ENCODE data around the gene RDH13.
"Not testable (repeated sequence)": the region's sequence is repeated elsewhere in the genome, so short reads cannot be mapped to it uniquely, and the experiment has no call there.

The RDH13 gene

DNA sequence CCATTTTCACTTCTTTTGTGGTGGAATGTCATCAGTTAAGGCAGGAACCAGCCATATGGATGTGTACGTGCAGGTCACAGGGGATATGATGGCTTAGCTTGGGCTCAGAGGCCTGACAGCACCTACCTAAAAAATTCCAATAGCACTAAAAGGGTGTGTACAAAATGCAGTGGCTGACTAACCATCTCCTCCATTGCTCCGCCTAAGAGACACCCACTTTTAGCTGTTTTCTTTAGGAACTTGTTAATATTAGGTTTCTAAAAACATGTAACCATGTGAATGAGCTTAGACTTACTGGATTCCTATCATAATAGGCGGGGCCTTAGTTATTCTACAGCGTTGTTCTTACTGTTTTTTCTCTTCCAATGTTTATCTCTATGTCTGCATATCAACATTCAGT is 50.6 kb downstream of the RDH13 start:
- Histone ChIP-seq H3K9me3 (ENCODE audit: control insufficient read depth in 2 of 2, low read length in 2 of 2) (no peaks in the 10 kb centered on the region), H3K36me3 (ENCODE audit: control insufficient read depth in 2 of 2, insufficient read depth in 2 of 2, low read length in 2 of 2) (no peaks in the 10 kb centered on the region), H3K27ac (ENCODE audit: low read length) (no peak overlapping the region), H3K4me1 (ENCODE audit: control insufficient read depth, insufficient read depth, low read length) (no peaks in the 10 kb centered on the region), H3K9ac (ENCODE audit: low read length in 2 of 2) (no peak overlapping the region), H3K4me3 (ENCODE audit: low read length in 2 of 2) (no peak overlapping the region), H3K27me3 (ENCODE audit: control insufficient read depth in 1 of 2, insufficient read depth in 2 of 2, low read length in 2 of 2) (no peaks in the 10 kb centered on the region)

DNA sequence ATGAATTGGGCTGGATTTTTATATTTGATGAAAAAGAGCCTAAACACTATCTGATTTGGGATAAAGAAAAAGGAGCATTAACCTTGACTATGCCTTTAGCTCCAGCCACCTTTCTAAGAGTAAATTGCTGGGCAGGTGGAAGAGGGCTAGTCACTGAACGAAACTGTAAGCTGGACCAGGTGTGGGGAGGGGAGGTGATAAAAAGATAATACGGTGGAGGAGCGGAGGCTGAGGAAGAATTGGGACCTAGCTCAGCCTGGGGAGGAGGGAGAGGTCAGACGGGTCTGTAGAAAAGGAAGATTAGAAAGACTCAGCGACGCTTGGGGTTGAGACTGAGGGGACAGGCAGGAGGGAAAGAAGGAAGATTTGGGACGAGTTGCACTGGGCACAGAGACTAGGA is 52.4 kb downstream of the RDH13 start:
- not testable (repeated sequence) for H3K4me3 ChIP-seq (ENCODE audit: low read length in 2 of 2); H3K27me3 ChIP-seq (ENCODE audit: control insufficient read depth in 1 of 2, insufficient read depth in 2 of 2, low read length in 2 of 2); H3K4me1 ChIP-seq (ENCODE audit: control insufficient read depth, insufficient read depth, low read length); H3K27ac ChIP-seq (ENCODE audit: low read length); H3K36me3 ChIP-seq (ENCODE audit: control insufficient read depth in 2 of 2, insufficient read depth in 2 of 2, low read length in 2 of 2); H3K9ac ChIP-seq (ENCODE audit: low read length in 2 of 2); H3K9me3 ChIP-seq (ENCODE audit: control insufficient read depth in 2 of 2, low read length in 2 of 2)

- not testable (repeated sequence) for H3K4me1 ChIP-seq (ENCODE audit: control insufficient read depth, insufficient read depth, low read length); H3K9me3 ChIP-seq (ENCODE audit: control insufficient read depth in 2 of 2, low read length in 2 of 2); H3K4me3 ChIP-seq (ENCODE audit: low read length in 2 of 2); H3K27me3 ChIP-seq (ENCODE audit: control insufficient read depth in 1 of 2, insufficient read depth in 2 of 2, low read length in 2 of 2); H3K27ac ChIP-seq (ENCODE audit: low read length); H3K9ac ChIP-seq (ENCODE audit: low read length in 2 of 2); H3K36me3 ChIP-seq (ENCODE audit: control insufficient read depth in 2 of 2, insufficient read depth in 2 of 2, low read length in 2 of 2)
Observed at GRCh38 chr19:55008781-55009180, 54.2 kb downstream of the RDH13 start.

DNA sequence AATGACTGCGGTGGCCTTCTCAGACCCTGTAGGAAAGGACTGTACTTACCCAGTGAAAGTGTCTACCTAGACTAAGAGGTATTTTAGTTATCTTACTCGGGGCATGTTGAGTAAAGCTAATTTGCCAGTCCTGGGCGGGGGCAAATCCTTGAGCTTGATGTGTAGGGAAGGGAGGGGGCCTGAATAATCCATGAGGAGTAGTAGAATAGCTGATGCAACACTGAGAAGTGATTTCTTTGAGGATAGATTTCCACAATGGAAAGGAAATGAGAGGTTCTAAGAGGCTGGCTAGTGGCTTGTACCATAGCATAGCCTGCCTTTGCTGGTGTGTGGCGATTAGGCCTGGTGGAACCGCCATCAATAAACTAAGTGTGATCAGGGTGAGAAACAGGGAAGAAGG is 54.8 kb downstream of the RDH13 start:
- H3K4me3 ChIP-seq (ENCODE audit: low read length in 2 of 2); H3K27ac ChIP-seq (ENCODE audit: low read length); H3K9ac ChIP-seq (ENCODE audit: low read length in 2 of 2); H3K27me3 ChIP-seq (ENCODE audit: control insufficient read depth in 1 of 2, insufficient read depth in 2 of 2, low read length in 2 of 2); H3K4me1 ChIP-seq (ENCODE audit: control insufficient read depth, insufficient read depth, low read length); H3K9me3 ChIP-seq (ENCODE audit: control insufficient read depth in 2 of 2, low read length in 2 of 2); H3K36me3 ChIP-seq (ENCODE audit: control insufficient read depth in 2 of 2, insufficient read depth in 2 of 2, low read length in 2 of 2): not testable (repeated sequence)

DNA sequence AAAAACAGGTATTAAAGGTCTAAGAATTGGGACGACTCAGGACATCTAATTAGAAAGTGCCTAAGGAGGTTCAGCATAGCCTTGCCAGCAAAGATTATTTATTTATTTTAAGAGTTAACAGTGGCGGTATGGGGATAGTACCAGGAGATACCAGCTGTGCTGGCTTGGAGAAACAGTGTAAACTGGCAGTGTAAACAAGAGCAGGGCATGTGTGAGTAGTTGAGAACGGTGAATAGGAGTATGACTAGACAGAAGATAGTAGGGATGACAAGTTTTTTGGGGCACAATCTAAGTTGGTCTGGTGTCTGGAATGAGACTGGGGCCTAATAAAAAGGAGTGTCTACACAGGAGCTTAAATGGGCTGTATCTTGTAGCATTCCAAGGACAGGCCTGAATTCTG is 55.4 kb downstream of the RDH13 start:
- H3K4me3 ChIP-seq (ENCODE audit: low read length in 2 of 2): not testable (repeated sequence)

DNA sequence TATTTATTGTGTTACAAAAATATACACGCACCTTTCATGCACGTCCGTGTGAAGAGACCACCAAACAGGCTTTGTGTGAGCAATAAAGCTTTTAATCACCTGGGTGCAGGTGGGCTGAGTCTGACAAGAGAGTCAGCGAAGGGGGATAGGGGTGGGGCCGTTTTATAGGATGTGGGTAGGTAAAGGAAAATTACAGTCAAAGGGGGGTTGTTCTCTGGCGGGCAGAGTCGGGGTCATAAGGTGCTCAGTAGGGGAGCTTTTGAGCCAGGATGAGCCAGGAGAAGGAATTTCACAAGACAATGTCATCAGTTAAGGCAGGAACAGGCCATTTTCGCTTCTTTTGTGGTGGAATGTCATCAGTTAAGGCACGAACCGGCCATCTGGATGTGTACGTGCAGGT is 56.2 kb downstream of the RDH13 start:
- not testable (repeated sequence) for H3K27me3 ChIP-seq (ENCODE audit: control insufficient read depth in 1 of 2, insufficient read depth in 2 of 2, low read length in 2 of 2); H3K27ac ChIP-seq (ENCODE audit: low read length); H3K4me3 ChIP-seq (ENCODE audit: low read length in 2 of 2)

More for the DNA sequence above, 55.4 kb downstream of the RDH13 start:
- not testable (repeated sequence) for H3K9ac ChIP-seq (ENCODE audit: low read length in 2 of 2); H3K36me3 ChIP-seq (ENCODE audit: control insufficient read depth in 2 of 2, insufficient read depth in 2 of 2, low read length in 2 of 2); H3K27ac ChIP-seq (ENCODE audit: low read length); H3K9me3 ChIP-seq (ENCODE audit: control insufficient read depth in 2 of 2, low read length in 2 of 2); H3K4me1 ChIP-seq (ENCODE audit: control insufficient read depth, insufficient read depth, low read length); H3K27me3 ChIP-seq (ENCODE audit: control insufficient read depth in 1 of 2, insufficient read depth in 2 of 2, low read length in 2 of 2)

GRCh38 chr19:55005684-55006488 is 57.1 kb downstream of the RDH13 start:
- H3K27me3 ChIP-seq (ENCODE audit: control insufficient read depth in 1 of 2, insufficient read depth in 2 of 2, low read length in 2 of 2): peaks cover 0 to 6% of the 10 kb centered on the region in 2 donors
- peaks cover 2 to 9% of the 10 kb centered on the region in 2 donors for H3K9me3 ChIP-seq (ENCODE audit: control insufficient read depth in 2 of 2, low read length in 2 of 2)
- H3K4me3 ChIP-seq (ENCODE audit: low read length in 2 of 2): peak overlapping the region in 1 of 2 donors; percentile 22
- no peak overlapping the region for H3K27ac ChIP-seq (ENCODE audit: low read length)
- no peak overlapping the region for H3K9ac ChIP-seq (ENCODE audit: low read length in 2 of 2)
- no peaks in the 10 kb centered on the region for H3K36me3 ChIP-seq (ENCODE audit: control insufficient read depth in 2 of 2, insufficient read depth in 2 of 2, low read length in 2 of 2)
- H3K4me1 ChIP-seq (ENCODE audit: control insufficient read depth, insufficient read depth, low read length): no peaks in the 10 kb centered on the region

More for the DNA sequence above, 56.2 kb downstream of the RDH13 start:
- H3K9ac ChIP-seq (ENCODE audit: low read length in 2 of 2); H3K9me3 ChIP-seq (ENCODE audit: control insufficient read depth in 2 of 2, low read length in 2 of 2); H3K36me3 ChIP-seq (ENCODE audit: control insufficient read depth in 2 of 2, insufficient read depth in 2 of 2, low read length in 2 of 2); H3K4me1 ChIP-seq (ENCODE audit: control insufficient read depth, insufficient read depth, low read length): not testable (repeated sequence)

DNA sequence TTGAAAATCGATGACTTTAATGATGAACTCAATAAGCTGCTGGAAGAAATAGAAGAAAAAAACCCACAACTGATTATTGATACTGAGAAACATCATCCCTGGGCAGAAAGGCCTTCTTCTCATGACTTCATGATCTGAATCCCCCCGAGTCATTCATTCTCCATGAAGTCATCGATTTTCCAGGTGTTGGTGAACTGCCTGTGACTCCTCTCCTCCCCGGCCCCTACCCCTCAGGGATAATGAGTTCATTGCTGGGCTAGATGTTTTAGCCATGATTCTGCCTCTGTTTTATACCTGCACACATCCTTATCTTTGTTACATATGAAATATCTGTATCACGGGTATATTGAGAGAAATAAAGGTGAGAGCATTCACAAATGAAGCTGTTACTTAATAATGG is 62.2 kb downstream of the RDH13 start:
- Histone ChIP-seq H3K4me3 (ENCODE audit: low read length in 2 of 2) (no peak overlapping the region), H3K27me3 (ENCODE audit: control insufficient read depth in 1 of 2, insufficient read depth in 2 of 2, low read length in 2 of 2) (peaks cover 0 to 6% of the 10 kb centered on the region in 2 donors), H3K9ac (ENCODE audit: low read length in 2 of 2) (no peak overlapping the region), H3K36me3 (ENCODE audit: control insufficient read depth in 2 of 2, insufficient read depth in 2 of 2, low read length in 2 of 2) (no peaks in the 10 kb centered on the region), H3K9me3 (ENCODE audit: control insufficient read depth in 2 of 2, low read length in 2 of 2) (peaks cover 0 to 4% of the 10 kb centered on the region in 2 donors), H3K4me1 (ENCODE audit: control insufficient read depth, insufficient read depth, low read length) (no peaks in the 10 kb centered on the region), H3K27ac (ENCODE audit: low read length) (no peak overlapping the region)

DNA sequence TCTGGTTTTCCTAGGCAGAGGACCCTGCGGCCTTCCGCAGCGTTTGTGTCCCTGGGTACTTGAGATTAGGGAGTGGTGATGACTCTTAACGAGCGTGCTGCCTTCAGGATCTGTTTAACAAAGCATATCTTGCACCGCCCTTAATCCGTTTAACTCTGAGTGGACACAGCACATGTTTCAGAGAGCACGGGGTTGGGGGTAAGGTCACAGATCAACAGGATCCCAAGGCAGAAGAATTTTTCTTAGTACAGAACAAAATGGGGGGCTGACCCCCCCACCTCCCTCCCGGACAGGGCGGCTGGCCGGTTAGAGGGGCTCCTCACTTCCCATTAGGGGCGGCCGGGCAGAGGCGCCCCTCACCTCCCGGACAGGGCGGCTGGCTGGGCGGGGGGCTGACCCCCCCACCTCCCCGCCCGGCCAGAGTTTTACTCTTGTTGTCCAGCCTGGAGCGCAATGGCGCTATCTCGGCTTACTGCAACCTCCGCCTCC is 64.2 kb downstream of the RDH13 start:
- H3K9ac ChIP-seq (ENCODE audit: low read length in 2 of 2); H3K27me3 ChIP-seq (ENCODE audit: control insufficient read depth in 1 of 2, insufficient read depth in 2 of 2, low read length in 2 of 2); H3K4me1 ChIP-seq (ENCODE audit: control insufficient read depth, insufficient read depth, low read length); H3K9me3 ChIP-seq (ENCODE audit: control insufficient read depth in 2 of 2, low read length in 2 of 2); H3K4me3 ChIP-seq (ENCODE audit: low read length in 2 of 2); H3K36me3 ChIP-seq (ENCODE audit: control insufficient read depth in 2 of 2, insufficient read depth in 2 of 2, low read length in 2 of 2); H3K27ac ChIP-seq (ENCODE audit: low read length): not testable (repeated sequence)

DNA sequence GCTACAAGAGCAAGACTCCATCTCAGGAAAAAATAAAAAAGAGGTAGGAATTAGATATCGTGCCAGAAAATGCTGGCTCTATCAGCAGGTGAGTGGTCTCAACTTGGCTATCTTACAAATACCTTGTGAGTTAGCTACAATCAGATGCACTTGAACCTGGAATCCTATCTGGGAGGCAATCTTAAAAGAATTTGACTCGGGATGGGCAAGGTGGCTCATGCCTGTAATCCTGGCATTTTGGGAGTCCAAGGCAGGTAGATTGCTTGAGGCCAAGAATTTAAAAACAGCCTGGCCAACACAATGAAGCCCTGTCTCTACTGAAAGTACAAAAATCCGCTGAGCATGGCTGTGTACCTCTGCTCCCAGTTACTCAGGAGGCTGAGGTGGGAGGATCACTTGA is 67.4 kb downstream of the RDH13 start:
- no peaks in the 10 kb centered on the region for H3K4me1 ChIP-seq (ENCODE audit: control insufficient read depth, insufficient read depth, low read length)
- H3K27me3 ChIP-seq (ENCODE audit: control insufficient read depth in 1 of 2, insufficient read depth in 2 of 2, low read length in 2 of 2): no peaks in the 10 kb centered on the region
- no peak overlapping the region for H3K9ac ChIP-seq (ENCODE audit: low read length in 2 of 2)
- H3K9me3 ChIP-seq (ENCODE audit: control insufficient read depth in 2 of 2, low read length in 2 of 2): no peaks in the 10 kb centered on the region
- H3K4me3 ChIP-seq (ENCODE audit: low read length in 2 of 2): no peak overlapping the region
- no peaks in the 10 kb centered on the region for H3K36me3 ChIP-seq (ENCODE audit: control insufficient read depth in 2 of 2, insufficient read depth in 2 of 2, low read length in 2 of 2)
- no peak overlapping the region for H3K27ac ChIP-seq (ENCODE audit: low read length)

Data from stomach smooth muscle (tissue), 2 donors.